Fibroblast of the aortic adventitia (primary cell): ENCODE measurements around the gene PLN. TPM values are rescaled to one million over a fixed set of nuclear protein-coding genes. Genes with fewer than 3 reads are reported as not detected.

ENCODE experiments used
- DNase-seq: peaks from one replicate; pipeline ENCODE4 v3.0.0-alpha.2; 2010; ENCODE audit warnings: low read depth
- H3K4me3 ChIP-seq: 2 replicates; pipeline ENCODE4 v1.5.1; 2011; ENCODE audit warnings: low read depth, mild to moderate bottlenecking, control low read depth, low read length, moderate library complexity
- CTCF ChIP-seq: IDR thresholded peaks from 2 replicates; pipeline ENCODE4 v1.5.1; 2011; ENCODE audit warnings: mild to moderate bottlenecking, low read length, control low read depth, inconsistent platforms; ENCODE audit not compliant: insufficient read depth
- total RNA-seq: library from RNA; depleted of rRNA; stranded (reverse); fragments of >200 nt; gene quantifications from 2 replicates; pipeline ENCODE4 v1.2.3, GENCODE V29; 2012; ENCODE audit warnings: low replicate concordance

The PLN gene
- 0.27 and 0.98 TPM in 2 replicates for total RNA-seq

GRCh38 chr6:118548136-118548535 lies at the start of gene PLN:
Gene PLN (plus strand): TSS chr6:118548296. CDS start chr6:118558922, 10,626 bp downstream.
- no peak for DNase-seq
- no peak for TF ChIP-seq CTCF
- H3K4me3 ChIP-seq: no peak within 1 kb of the TSS

DNA sequence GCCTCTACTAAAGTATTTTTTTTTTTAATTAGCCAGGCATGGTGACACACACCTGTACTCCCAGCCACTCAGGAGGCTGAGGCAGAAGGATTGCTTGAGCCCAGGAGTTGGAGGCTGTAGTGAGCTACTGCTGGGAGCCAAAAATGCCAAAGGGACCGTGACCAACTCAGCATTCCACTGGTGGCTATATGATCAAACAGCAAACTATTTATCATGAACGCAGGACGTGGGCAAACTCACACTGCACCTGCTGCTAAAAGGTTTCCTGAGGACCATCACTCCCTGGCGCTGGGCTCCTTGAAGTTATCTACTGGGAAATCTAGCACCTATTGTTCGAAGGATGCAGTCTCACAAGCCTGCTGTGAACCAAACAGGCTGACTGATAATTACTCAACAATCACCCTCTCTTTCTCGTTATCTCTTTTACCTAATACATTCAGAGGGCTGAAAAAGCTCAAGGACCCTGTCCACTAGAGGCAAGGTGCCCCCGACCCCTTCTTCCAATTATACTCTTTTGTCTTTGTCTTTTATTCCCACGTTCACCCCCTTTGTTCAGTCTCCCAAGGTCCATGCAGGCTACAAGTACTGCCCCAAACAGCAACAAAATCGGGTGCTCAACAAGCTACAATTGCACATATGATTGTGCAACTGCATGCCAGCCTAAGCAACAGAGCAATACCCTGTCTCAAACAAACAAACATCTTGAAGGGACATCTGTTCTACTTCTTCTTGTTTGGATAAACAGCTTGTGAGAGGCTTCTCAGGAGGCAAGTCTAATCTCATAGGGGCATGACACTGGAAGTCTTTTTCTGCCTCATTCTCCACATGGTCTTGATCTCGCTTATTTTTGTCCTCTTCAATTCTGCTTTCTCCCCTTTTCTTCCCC lies 47.7 kb upstream of the PLN start:
- DNase-seq: no peak
- TF ChIP-seq CTCF: no peak
- H3K4me3 ChIP-seq: no peak overlapping the region

GRCh38 chr6:118501099-118501498 lies 47.0 kb upstream of the PLN start:
- no peak for TF ChIP-seq CTCF
- no peak for DNase-seq
- H3K4me3 ChIP-seq: no peak overlapping the region

- no peak for DNase-seq
- TF ChIP-seq CTCF: no peak
- no peak overlapping the region for H3K4me3 ChIP-seq
Measured at GRCh38 chr6:118501765-118502164, 46.3 kb upstream of the PLN start.

- no peak overlapping the region for H3K4me3 ChIP-seq
- DNase-seq: no peak
- TF ChIP-seq CTCF: no peak
Measured at GRCh38 chr6:118502169-118502568, 45.9 kb upstream of the PLN start.

DNA sequence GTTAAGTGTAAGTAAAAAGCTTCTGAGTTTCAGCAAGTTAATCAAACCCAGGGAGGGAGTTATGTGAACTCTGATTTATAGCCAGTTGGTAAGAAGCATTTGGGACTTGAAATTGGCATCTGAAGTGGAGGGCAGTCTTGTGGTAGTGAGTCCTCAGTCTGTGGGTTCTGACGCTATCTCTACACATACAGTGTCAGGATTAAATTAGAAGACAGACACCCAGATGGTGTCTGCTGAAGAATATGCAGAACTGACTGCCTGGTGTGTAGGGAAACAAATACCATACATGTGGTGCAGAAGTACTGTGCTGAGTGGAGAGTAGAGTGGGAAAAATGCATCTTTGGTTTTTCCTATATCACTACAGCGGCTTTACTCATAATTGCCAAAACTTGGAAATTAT lies 43.5 kb upstream of the PLN start:
- no peak overlapping the region for H3K4me3 ChIP-seq
- DNase-seq: no peak
- no peak for TF ChIP-seq CTCF
